Upper lobe of left lung (tissue), 4 donors: ENCODE results near the gene CDK4.

ENCODE experiments used
- CTCF ChIP-seq, 6 experiments: fragments of 450-650 bp in 4 of 6; fragments of 200-600 bp in 2 of 6; sonication (generic) in 2 of 6; IDR thresholded peaks; one replicate each; pipeline ENCODE4 v1.5.1; 2016 to 2019; ENCODE audit warnings: antibody characterized with exemption in 6 of 6
- POLR2A ChIP-seq, 4 donors: fragments of 450-650 bp; IDR thresholded peaks; one replicate each; pipeline ENCODE4 v1.5.1; 2016 to 2017; ENCODE audit warnings: antibody characterized with exemption in 4 of 4, mild to moderate bottlenecking in 2 of 4
- POLR2AphosphoS5 ChIP-seq, 2 donors: sonication (generic); formaldehyde crosslinking; IDR thresholded peaks; one replicate each; pipeline ENCODE4 v1.5.1; 2017; ENCODE audit warnings: antibody characterized with exemption in 2 of 2

- no peak for TF ChIP-seq POLR2A (IDR thresholded peaks at IDR 0.05)
- no peak for TF ChIP-seq CTCF (IDR thresholded peaks at IDR 0.05)
- TF ChIP-seq POLR2AphosphoS5 (IDR thresholded peaks at IDR 0.05): no peak
These were observed 27.6 kb upstream of the CDK4 start for GRCh38 chr12:57779736-57780135.
